GM20000 (cell line): ENCODE measurements around the gene HSPA1B.
A peak's percentile ranks its signal among the peaks of the same experiment; 100 is the strongest.
"Not testable (repeated sequence)": the region's sequence is repeated elsewhere in the genome, so short reads cannot be mapped to it uniquely, and the experiment has no call there.

Experiments used
- DNase-seq: peaks from one replicate; pipeline ENCODE4 v3.0.0; 2012; ENCODE audit warnings: low spot score
- TF ChIP-seq, protein P1 (sequence below): IDR thresholded peaks from 2 replicates; pipeline ENCODE4 v1.5.1; 2012; ENCODE audit warnings: mild to moderate bottlenecking, control low read depth; ENCODE audit errors: extremely low read depth, missing control alignments

Gene HSPA1B

DNA sequence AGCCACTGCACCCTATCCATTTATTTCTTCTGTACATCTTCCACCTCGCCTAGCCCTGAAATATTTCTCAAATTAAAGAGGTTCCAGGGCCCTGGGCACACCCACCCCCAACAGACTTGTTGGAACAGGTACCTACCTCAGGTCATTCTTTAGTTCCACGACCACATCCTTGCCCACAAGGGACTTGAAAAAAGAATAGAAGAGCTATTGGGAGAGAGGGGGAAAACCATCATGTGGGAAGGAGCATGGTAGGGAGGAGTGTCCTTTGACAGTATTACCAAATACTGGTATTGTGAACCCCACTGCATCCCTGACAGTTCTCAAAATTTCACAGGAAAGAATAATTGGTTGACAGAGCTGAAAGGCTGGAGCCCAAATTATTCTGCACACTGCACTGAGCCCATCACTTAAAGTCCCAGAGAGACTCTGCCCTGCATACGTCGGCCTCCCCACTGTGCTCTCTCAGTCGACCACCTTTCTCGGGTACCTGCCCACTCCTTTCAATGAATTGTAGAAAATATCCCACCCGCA is 21.5 kb upstream of the HSPA1B start:
- DNase-seq: no peak
- TF ChIP-seq, protein P1, sequence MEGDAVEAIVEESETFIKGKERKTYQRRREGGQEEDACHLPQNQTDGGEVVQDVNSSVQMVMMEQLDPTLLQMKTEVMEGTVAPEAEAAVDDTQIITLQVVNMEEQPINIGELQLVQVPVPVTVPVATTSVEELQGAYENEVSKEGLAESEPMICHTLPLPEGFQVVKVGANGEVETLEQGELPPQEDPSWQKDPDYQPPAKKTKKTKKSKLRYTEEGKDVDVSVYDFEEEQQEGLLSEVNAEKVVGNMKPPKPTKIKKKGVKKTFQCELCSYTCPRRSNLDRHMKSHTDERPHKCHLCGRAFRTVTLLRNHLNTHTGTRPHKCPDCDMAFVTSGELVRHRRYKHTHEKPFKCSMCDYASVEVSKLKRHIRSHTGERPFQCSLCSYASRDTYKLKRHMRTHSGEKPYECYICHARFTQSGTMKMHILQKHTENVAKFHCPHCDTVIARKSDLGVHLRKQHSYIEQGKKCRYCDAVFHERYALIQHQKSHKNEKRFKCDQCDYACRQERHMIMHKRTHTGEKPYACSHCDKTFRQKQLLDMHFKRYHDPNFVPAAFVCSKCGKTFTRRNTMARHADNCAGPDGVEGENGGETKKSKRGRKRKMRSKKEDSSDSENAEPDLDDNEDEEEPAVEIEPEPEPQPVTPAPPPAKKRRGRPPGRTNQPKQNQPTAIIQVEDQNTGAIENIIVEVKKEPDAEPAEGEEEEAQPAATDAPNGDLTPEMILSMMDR: no peak

GRCh38 chr6:31806470-31807272 is 20.9 kb upstream of the HSPA1B start, which contains the start of gene LSM2:
Gene LSM2 (minus strand): TSS chr6:31806966. CDS start chr6:31806757, 209 bp downstream.
- peak; percentile 99 for DNase-seq
- TF ChIP-seq, protein P1: no peak

GRCh38 chr6:31808599-31808998 is 18.9 kb upstream of the HSPA1B start:
- not testable (repeated sequence) for DNase-seq

- DNase-seq: no peak
- TF ChIP-seq, protein P1: no peak
These were observed 15.9 kb upstream of the HSPA1B start for GRCh38 chr6:31811645-31812044.

DNA sequence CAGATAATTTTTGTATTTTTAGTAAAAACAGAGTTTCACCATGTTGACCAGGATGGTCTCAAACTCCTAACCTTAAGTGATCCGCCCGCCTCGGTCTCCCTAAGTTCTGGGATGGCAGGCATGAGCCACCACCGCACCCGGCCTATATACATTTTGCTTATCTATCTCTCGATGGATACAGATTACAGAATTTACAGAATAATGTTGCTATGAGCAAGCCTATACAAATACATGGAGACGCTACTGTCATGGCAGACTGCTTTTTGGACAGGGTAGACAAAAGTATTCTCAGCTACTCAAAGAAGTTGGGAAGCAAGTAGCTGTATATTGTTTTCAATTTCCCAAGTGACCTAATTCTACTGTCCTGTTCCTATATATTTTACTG is 14.1 kb upstream of the HSPA1B start:
- TF ChIP-seq, protein P1: no peak
- DNase-seq: no peak

- DNase-seq: peak; percentile 78
- TF ChIP-seq, protein P1: no peak
These were observed 12.9 kb upstream of the HSPA1B start for GRCh38 chr6:31814677-31815024.

DNA sequence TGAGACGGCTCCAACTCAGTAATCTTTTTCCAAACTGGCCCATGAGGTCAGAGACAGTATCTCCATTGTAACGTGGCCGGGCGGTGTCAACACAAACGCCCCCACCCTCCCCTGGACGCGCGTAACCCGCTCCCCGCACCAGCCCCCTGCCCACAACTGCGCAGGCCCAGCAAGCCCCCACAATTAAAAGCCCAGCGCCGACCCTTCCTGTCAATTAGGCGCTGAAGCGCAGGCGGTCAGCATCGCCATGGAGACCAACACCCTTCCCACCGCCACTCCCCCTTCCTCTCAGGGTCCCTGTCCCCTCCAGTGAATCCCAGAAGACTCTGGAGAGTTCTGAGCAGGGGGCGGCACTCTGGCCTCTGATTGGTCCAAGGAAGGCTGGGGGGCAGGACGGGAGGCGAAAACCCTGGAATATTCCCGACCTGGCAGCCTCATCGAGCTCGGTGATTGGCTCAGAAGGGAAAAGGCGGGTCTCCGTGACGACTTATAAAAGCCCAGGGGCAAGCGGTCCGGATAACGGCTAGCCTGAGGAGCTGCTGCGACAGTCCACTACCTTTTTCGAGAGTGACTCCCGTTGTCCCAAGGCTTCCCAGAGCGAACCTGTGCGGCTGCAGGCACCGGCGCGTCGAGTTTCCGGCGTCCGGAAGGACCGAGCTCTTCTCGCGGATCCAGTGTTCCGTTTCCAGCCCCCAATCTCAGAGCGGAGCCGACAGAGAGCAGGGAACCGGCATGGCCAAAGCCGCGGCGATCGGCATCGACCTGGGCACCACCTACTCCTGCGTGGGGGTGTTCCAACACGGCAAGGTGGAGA is 12.3 kb upstream of the HSPA1B start, which contains the start of the genes HSPA1A and HSPA1L:
HSPA1A (plus strand) TSS at position 519 of the 814 bp plus-strand sequence; CDS start at position 733, 214 bp downstream.
HSPA1L (minus strand) TSS at position 259 of the 814 bp plus-strand sequence. CDS start 3,311 bp downstream, outside the sequence.
- peak; percentile 86 for DNase-seq
- TF ChIP-seq, protein P1: no peak

- DNase-seq: not testable (repeated sequence)
These were observed 10.2 kb upstream of the HSPA1B start for GRCh38 chr6:31817133-31817928.

GRCh38 chr6:31817929-31818511 is 9.5 kb upstream of the HSPA1B start:
- DNase-seq: not testable (repeated sequence)
